ENCODE measurements around the gene ATP11A.

DNA sequence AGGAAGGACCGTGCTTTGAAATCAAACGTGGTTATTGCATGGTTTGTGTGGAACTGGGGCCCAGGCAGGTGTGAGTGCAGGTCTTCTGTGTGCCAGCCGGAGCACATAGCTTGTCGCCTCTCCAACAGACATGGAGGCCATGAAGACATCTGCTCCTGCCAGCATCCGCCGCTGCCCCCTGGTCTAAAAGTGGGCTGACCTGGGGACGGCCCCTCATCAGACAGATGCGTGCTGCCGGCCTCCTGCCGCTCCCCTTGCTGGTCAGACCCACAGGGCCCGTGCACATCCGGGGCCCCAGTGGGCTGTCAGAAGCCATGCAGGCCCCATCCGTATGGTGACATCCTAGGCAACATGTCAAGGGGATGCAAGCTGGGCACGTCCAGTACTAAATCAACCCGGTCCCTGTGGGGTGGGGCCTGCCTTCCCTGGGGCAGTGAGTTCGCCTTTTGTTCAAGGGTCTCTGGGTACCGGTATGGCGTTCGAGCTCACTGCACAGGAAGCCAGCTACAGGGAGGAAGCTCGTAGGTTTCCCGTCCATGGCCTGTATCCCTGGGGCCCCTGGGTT lies 191.2 kb downstream of the ATP11A start:
- TF ChIP-seq GATA2 (IDR thresholded peaks at IDR 0.05; ENCODE audit: low read depth, low read length): no peak
- no peak for TF ChIP-seq GATA3 (IDR thresholded peaks at IDR 0.05; ENCODE audit: low read depth, low read length)
